ENCODE data around the gene AHCTF1. TPM values are rescaled to one million over a fixed set of nuclear protein-coding genes. Genes with fewer than 3 reads are reported as not detected.
A peak's percentile ranks its signal among the peaks of the same experiment; 100 is the strongest.

The AHCTF1 gene
- 11.4 TPM for polyA plus RNA-seq (2012; ENCODE audit: low read depth, missing spikeins)

GRCh38 chr1:246931549-246932365 lies at the start of gene AHCTF1:
AHCTF1 (minus strand) TSS chr1:246931948; CDS start chr1:246918370, 13,578 bp downstream.
- DNase-seq (ENCODE audit: insufficient read length, low spot score) (peak; percentile 92), FAIRE-seq (peak; percentile 96)

GRCh38 chr1:246978785-246979184 lies 47.0 kb upstream of the AHCTF1 start:
- FAIRE-seq (no peak), DNase-seq (ENCODE audit: insufficient read length, low spot score) (no peak)
- TF ChIP-seq PAX5 (IDR thresholded peaks at IDR 0.05; ENCODE audit: insufficient read depth, low read length, severe bottlenecking) (no peak), POLR2AphosphoS5 (IDR thresholded peaks at IDR 0.05; ENCODE audit: low read depth, low read length) (no peak), POU2F2 (IDR thresholded peaks at IDR 0.05; ENCODE audit: low read depth, low read length) (no peak), TAF1 (IDR thresholded peaks at IDR 0.05; ENCODE audit: low read depth, low read length) (no peak), POLR2A (IDR thresholded peaks at IDR 0.05; ENCODE audit: low read depth, low read length) (no peak), SPI1 (IDR thresholded peaks at IDR 0.05; ENCODE audit: low read depth, low read length) (no peak)

More at GRCh38 chr1:246931549-246932365, at the start of gene AHCTF1:
- peak; percentile 72 for TF ChIP-seq POU2F2 (IDR thresholded peaks at IDR 0.05; ENCODE audit: low read depth, low read length)
- TF ChIP-seq SPI1 (IDR thresholded peaks at IDR 0.05; ENCODE audit: low read depth, low read length): no peak
- peak; percentile 96 for TF ChIP-seq POLR2A (IDR thresholded peaks at IDR 0.05; ENCODE audit: low read depth, low read length)
- TF ChIP-seq POLR2AphosphoS5 (IDR thresholded peaks at IDR 0.05; ENCODE audit: low read depth, low read length): peak; percentile 95
- no peak for TF ChIP-seq PAX5 (IDR thresholded peaks at IDR 0.05; ENCODE audit: insufficient read depth, low read length, severe bottlenecking)
- peak; percentile 91 for TF ChIP-seq TAF1 (IDR thresholded peaks at IDR 0.05; ENCODE audit: low read depth, low read length)

- TF ChIP-seq POLR2AphosphoS5 (IDR thresholded peaks at IDR 0.05; ENCODE audit: low read depth, low read length) (no peak), SPI1 (IDR thresholded peaks at IDR 0.05; ENCODE audit: low read depth, low read length) (no peak), POU2F2 (IDR thresholded peaks at IDR 0.05; ENCODE audit: low read depth, low read length) (no peak), PAX5 (IDR thresholded peaks at IDR 0.05; ENCODE audit: insufficient read depth, low read length, severe bottlenecking) (no peak), TAF1 (IDR thresholded peaks at IDR 0.05; ENCODE audit: low read depth, low read length) (no peak), POLR2A (IDR thresholded peaks at IDR 0.05; ENCODE audit: low read depth, low read length) (no peak)
- DNase-seq (ENCODE audit: insufficient read length, low spot score) (no peak), FAIRE-seq (no peak)
These were observed 46.5 kb upstream of the AHCTF1 start for GRCh38 chr1:246978281-246978680.

- FAIRE-seq (no peak), DNase-seq (ENCODE audit: insufficient read length, low spot score) (no peak)
- TF ChIP-seq POLR2A (IDR thresholded peaks at IDR 0.05; ENCODE audit: low read depth, low read length) (no peak), TAF1 (IDR thresholded peaks at IDR 0.05; ENCODE audit: low read depth, low read length) (no peak), POLR2AphosphoS5 (IDR thresholded peaks at IDR 0.05; ENCODE audit: low read depth, low read length) (no peak), POU2F2 (IDR thresholded peaks at IDR 0.05; ENCODE audit: low read depth, low read length) (no peak), SPI1 (IDR thresholded peaks at IDR 0.05; ENCODE audit: low read depth, low read length) (no peak), PAX5 (IDR thresholded peaks at IDR 0.05; ENCODE audit: insufficient read depth, low read length, severe bottlenecking) (no peak)
These were observed 40.2 kb upstream of the AHCTF1 start for GRCh38 chr1:246971969-246972368.

- no peak for DNase-seq (ENCODE audit: insufficient read length, low spot score)
- TF ChIP-seq POLR2A (IDR thresholded peaks at IDR 0.05; ENCODE audit: low read depth, low read length) (no peak), TAF1 (IDR thresholded peaks at IDR 0.05; ENCODE audit: low read depth, low read length) (no peak), PAX5 (IDR thresholded peaks at IDR 0.05; ENCODE audit: insufficient read depth, low read length, severe bottlenecking) (no peak), POLR2AphosphoS5 (IDR thresholded peaks at IDR 0.05; ENCODE audit: low read depth, low read length) (no peak), SPI1 (IDR thresholded peaks at IDR 0.05; ENCODE audit: low read depth, low read length) (no peak), POU2F2 (IDR thresholded peaks at IDR 0.05; ENCODE audit: low read depth, low read length) (no peak)
- no peak for FAIRE-seq
These were observed 39.5 kb upstream of the AHCTF1 start for GRCh38 chr1:246971090-246971721.

GRCh38 chr1:246969621-246970020 lies 37.9 kb upstream of the AHCTF1 start:
- no peak for TF ChIP-seq POU2F2 (IDR thresholded peaks at IDR 0.05; ENCODE audit: low read depth, low read length)
- TF ChIP-seq PAX5 (IDR thresholded peaks at IDR 0.05; ENCODE audit: insufficient read depth, low read length, severe bottlenecking): no peak
- TF ChIP-seq POLR2A (IDR thresholded peaks at IDR 0.05; ENCODE audit: low read depth, low read length): no peak
- no peak for TF ChIP-seq TAF1 (IDR thresholded peaks at IDR 0.05; ENCODE audit: low read depth, low read length)
- no peak for TF ChIP-seq POLR2AphosphoS5 (IDR thresholded peaks at IDR 0.05; ENCODE audit: low read depth, low read length)
- no peak for TF ChIP-seq SPI1 (IDR thresholded peaks at IDR 0.05; ENCODE audit: low read depth, low read length)
- no peak for DNase-seq (ENCODE audit: insufficient read length, low spot score)
- FAIRE-seq: no peak

GRCh38 chr1:246966502-246966901 lies 34.8 kb upstream of the AHCTF1 start:
- TF ChIP-seq POLR2AphosphoS5 (IDR thresholded peaks at IDR 0.05; ENCODE audit: low read depth, low read length): no peak
- TF ChIP-seq PAX5 (IDR thresholded peaks at IDR 0.05; ENCODE audit: insufficient read depth, low read length, severe bottlenecking): no peak
- no peak for TF ChIP-seq TAF1 (IDR thresholded peaks at IDR 0.05; ENCODE audit: low read depth, low read length)
- DNase-seq (ENCODE audit: insufficient read length, low spot score) (no peak), FAIRE-seq (no peak)

GRCh38 chr1:246959944-246960693 lies 28.4 kb upstream of the AHCTF1 start:
- no peak for FAIRE-seq
- no peak for DNase-seq (ENCODE audit: insufficient read length, low spot score)
- TF ChIP-seq SPI1 (IDR thresholded peaks at IDR 0.05; ENCODE audit: low read depth, low read length) (no peak), POLR2AphosphoS5 (IDR thresholded peaks at IDR 0.05; ENCODE audit: low read depth, low read length) (no peak), POLR2A (IDR thresholded peaks at IDR 0.05; ENCODE audit: low read depth, low read length) (no peak), TAF1 (IDR thresholded peaks at IDR 0.05; ENCODE audit: low read depth, low read length) (no peak), POU2F2 (IDR thresholded peaks at IDR 0.05; ENCODE audit: low read depth, low read length) (no peak), PAX5 (IDR thresholded peaks at IDR 0.05; ENCODE audit: insufficient read depth, low read length, severe bottlenecking) (no peak)

GRCh38 chr1:246954126-246954525 lies 22.4 kb upstream of the AHCTF1 start:
- no peak for DNase-seq (ENCODE audit: insufficient read length, low spot score)
- FAIRE-seq: no peak
- TF ChIP-seq TAF1 (IDR thresholded peaks at IDR 0.05; ENCODE audit: low read depth, low read length): no peak
- TF ChIP-seq POU2F2 (IDR thresholded peaks at IDR 0.05; ENCODE audit: low read depth, low read length): no peak
- TF ChIP-seq POLR2AphosphoS5 (IDR thresholded peaks at IDR 0.05; ENCODE audit: low read depth, low read length): no peak
- no peak for TF ChIP-seq PAX5 (IDR thresholded peaks at IDR 0.05; ENCODE audit: insufficient read depth, low read length, severe bottlenecking)
- TF ChIP-seq SPI1 (IDR thresholded peaks at IDR 0.05; ENCODE audit: low read depth, low read length): no peak
- TF ChIP-seq POLR2A (IDR thresholded peaks at IDR 0.05; ENCODE audit: low read depth, low read length): no peak

Data from GM12891 (cell line).